Progenitor cell of endocrine pancreas (in vitro differentiated cells): ENCODE measurements around the gene RPS26. TPM values are rescaled to one million over a fixed set of nuclear protein-coding genes. Genes with fewer than 3 reads are reported as not detected.

Experiments used
- DNase-seq: peaks from one replicate; pipeline ENCODE4 v3.0.0; 2021; ENCODE audit warnings: low spot score; ENCODE audit not compliant: unreplicated experiment
- H3K27ac Mint-ChIP-seq: 2 replicates; pipeline ENCODE4 v1.8.0; 2021; ENCODE audit warnings: mild to moderate bottlenecking, moderate library complexity, mixed read lengths
- H3K27me3 Mint-ChIP-seq: 2 replicates; pipeline ENCODE4 v1.8.0; 2021; ENCODE audit warnings: mixed read lengths
- H3K36me3 Mint-ChIP-seq: 2 replicates; pipeline ENCODE4 v1.8.0; 2022; ENCODE audit warnings: mixed read lengths; ENCODE audit not compliant: insufficient read depth
- H3K4me1 Mint-ChIP-seq: 2 replicates; pipeline ENCODE4 v1.8.0; 2021; ENCODE audit warnings: low read depth, mixed read lengths
- H3K4me3 Mint-ChIP-seq: 2 replicates; pipeline ENCODE4 v1.8.0; 2021; ENCODE audit warnings: low read depth, mild to moderate bottlenecking, moderate library complexity, mixed read lengths
- H3K9me3 Mint-ChIP-seq: 2 replicates; pipeline ENCODE4 v1.8.0; 2021; ENCODE audit warnings: low read depth, mixed read lengths
- total RNA-seq: library from RNA; stranded (reverse); gene quantifications from 2 replicates; pipeline ENCODE4 v1.2.1, GENCODE V29; 2021
- TF ChIP-seq, protein P1 (sequence below): fragments of 200-600 bp; sonication (generic); IDR thresholded peaks from one replicate; pipeline ENCODE4 v1.5.0; 2021; ENCODE audit warnings: antibody characterized with exemption, mild to moderate bottlenecking; ENCODE audit not compliant: unreplicated experiment

The RPS26 gene
- total RNA-seq, 1 donor from 2014 or later = 39.3 TPM

GRCh38 chr12:56080556-56081138 is 38.9 kb downstream of the RPS26 start:
- peak overlapping the region; percentile 93 for H3K4me3 Mint-ChIP-seq

DNA sequence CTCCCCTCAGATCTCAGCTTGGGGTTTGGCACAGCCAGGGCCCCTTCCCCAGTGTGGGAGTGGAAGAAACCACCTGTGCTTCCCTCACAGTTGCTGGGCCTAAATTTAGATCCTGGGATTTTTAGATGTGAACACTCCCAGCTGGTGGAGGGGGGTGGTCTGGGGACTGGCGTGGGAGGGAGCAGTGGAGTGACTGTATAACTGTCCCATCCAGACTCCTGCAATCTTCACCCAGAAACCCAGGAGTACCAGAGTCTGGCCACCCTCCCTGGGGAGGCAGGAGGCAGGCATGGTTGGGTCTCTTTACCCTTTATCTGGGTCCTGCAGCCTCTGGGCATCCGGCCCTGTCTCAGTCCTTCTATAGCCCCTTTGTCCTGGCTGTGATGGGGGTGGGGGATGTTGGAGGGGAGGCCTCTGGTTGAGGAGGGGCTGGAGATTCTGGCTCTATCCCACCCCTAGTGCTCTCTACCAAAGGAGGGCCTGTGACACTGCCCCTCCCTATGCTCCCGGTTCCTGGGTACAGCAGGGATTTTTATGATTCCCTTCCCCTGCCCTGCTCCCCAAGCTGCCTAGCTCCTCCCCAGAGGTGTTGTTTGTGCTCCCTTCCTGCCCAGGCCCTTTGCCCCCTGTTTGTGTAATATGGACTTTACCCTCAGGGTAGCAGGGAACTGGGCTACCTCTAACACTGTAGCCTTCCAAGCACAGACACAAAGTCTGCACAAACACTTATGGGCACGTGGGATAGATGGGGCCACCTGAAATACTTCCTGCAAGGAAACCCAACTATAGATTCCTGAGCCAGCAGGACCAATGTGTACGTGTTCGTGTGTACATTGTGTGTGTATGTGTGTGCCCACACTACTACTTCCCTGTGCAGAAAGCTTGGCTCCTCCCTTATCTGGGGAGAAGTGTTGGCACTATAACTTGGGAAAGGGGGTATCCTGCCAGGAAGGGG is 40.0 kb downstream of the RPS26 start:
- H3K36me3 Mint-ChIP-seq = peaks cover 21% of the 10 kb centered on the region
- H3K4me3 Mint-ChIP-seq = peak overlapping the region; percentile 93
- H3K4me1 Mint-ChIP-seq = peaks cover 27% of the 10 kb centered on the region
- DNase-seq = no peak
- TF ChIP-seq, protein P1, sequence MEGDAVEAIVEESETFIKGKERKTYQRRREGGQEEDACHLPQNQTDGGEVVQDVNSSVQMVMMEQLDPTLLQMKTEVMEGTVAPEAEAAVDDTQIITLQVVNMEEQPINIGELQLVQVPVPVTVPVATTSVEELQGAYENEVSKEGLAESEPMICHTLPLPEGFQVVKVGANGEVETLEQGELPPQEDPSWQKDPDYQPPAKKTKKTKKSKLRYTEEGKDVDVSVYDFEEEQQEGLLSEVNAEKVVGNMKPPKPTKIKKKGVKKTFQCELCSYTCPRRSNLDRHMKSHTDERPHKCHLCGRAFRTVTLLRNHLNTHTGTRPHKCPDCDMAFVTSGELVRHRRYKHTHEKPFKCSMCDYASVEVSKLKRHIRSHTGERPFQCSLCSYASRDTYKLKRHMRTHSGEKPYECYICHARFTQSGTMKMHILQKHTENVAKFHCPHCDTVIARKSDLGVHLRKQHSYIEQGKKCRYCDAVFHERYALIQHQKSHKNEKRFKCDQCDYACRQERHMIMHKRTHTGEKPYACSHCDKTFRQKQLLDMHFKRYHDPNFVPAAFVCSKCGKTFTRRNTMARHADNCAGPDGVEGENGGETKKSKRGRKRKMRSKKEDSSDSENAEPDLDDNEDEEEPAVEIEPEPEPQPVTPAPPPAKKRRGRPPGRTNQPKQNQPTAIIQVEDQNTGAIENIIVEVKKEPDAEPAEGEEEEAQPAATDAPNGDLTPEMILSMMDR = no peak
- H3K27ac Mint-ChIP-seq = peak overlapping the region; percentile 99
- no peaks in the 10 kb centered on the region for H3K9me3 Mint-ChIP-seq
- no peaks in the 10 kb centered on the region for H3K27me3 Mint-ChIP-seq

More at GRCh38 chr12:56080556-56081138, 38.9 kb downstream of the RPS26 start:
- Mint-ChIP-seq H3K27me3 (no peaks in the 10 kb centered on the region), H3K9me3 (no peaks in the 10 kb centered on the region), H3K36me3 (peaks cover 13% of the 10 kb centered on the region), H3K4me1 (peaks cover 27% of the 10 kb centered on the region), H3K27ac (peak overlapping the region; percentile 99)
- peak; percentile 21 for DNase-seq
- TF ChIP-seq, protein P1 = peak; percentile 9

DNA sequence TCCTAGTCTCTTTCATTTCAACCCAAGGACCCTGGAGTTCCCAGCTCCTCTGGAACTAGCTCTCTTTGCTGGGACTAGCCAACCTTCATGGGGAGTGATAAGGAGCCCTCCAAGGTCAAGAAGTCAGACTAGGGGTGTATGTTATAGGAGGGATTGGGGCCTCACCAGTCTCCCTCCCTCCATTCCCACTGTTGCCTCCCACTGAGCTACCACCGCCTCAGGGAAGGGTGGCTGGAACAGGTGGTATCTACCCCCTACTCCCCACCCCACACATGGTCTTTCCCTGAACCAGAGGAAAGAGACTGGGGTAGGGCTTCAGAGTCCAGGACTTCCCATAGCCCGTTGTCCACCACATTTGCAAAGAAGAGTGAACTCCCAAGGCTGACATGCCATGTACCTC is 40.7 kb downstream of the RPS26 start:
- Mint-ChIP-seq H3K36me3 (peaks cover 22% of the 10 kb centered on the region), H3K4me1 (peaks cover 27% of the 10 kb centered on the region), H3K4me3 (peak overlapping the region; percentile 93), H3K9me3 (no peaks in the 10 kb centered on the region), H3K27ac (peak overlapping the region; percentile 99), H3K27me3 (no peaks in the 10 kb centered on the region)
- TF ChIP-seq, protein P1 = no peak
- DNase-seq = no peak

- peak overlapping the region; percentile 24 for H3K27ac Mint-ChIP-seq
- H3K4me1 Mint-ChIP-seq = peaks cover 27% of the 10 kb centered on the region
- peaks cover 27% of the 10 kb centered on the region for H3K36me3 Mint-ChIP-seq
- DNase-seq = no peak
- H3K4me3 Mint-ChIP-seq = no peak overlapping the region
- no peaks in the 10 kb centered on the region for H3K27me3 Mint-ChIP-seq
- TF ChIP-seq, protein P1 = no peak
- no peaks in the 10 kb centered on the region for H3K9me3 Mint-ChIP-seq
Measured at GRCh38 chr12:56082967-56083366, 41.2 kb downstream of the RPS26 start.

- no peaks in the 10 kb centered on the region for H3K27me3 Mint-ChIP-seq
- DNase-seq = no peak
- H3K4me3 Mint-ChIP-seq = no peak overlapping the region
- peaks cover 29% of the 10 kb centered on the region for H3K36me3 Mint-ChIP-seq
- no peak overlapping the region for H3K27ac Mint-ChIP-seq
- no peaks in the 10 kb centered on the region for H3K9me3 Mint-ChIP-seq
- H3K4me1 Mint-ChIP-seq = peaks cover 24% of the 10 kb centered on the region
- TF ChIP-seq, protein P1 = peak; percentile 42
Measured at GRCh38 chr12:56084958-56085543, 43.3 kb downstream of the RPS26 start.
